Breast epithelium (tissue), 4 donors: ENCODE measurements around the gene FNDC3B. TPM values are rescaled to one million over a fixed set of nuclear protein-coding genes. Genes with fewer than 3 reads are reported as not detected.

Experiments
- DNase-seq, 2 donors: peaks; one replicate each; pipeline ENCODE4 v3.0.0-alpha.2; 2019; ENCODE audit warnings: low spot score in 2 of 2
- H3K27ac ChIP-seq, 2 donors: fragments of 200-600 bp; sonication (generic) in 1 of 2; one replicate each; pipeline ENCODE4 v1.5.1; 2016 to 2019; ENCODE audit warnings: mild to moderate bottlenecking in 1 of 2
- H3K27me3 ChIP-seq, 2 donors: fragments of 200-600 bp; sonication (generic) in 1 of 2; one replicate each; pipeline versions ENCODE4 v1.5.1 to v1.6.0; 2017 to 2019; ENCODE audit warnings: control low read depth in 1 of 2, mild to moderate bottlenecking in 1 of 2
- H3K36me3 ChIP-seq: fragments of 200-600 bp; one replicate; pipeline ENCODE4 v1.5.1; 2019
- H3K4me1 ChIP-seq, 2 donors: fragments of 200-600 bp; sonication (generic); one replicate each; pipeline ENCODE4 v1.5.1; 2016 to 2019; ENCODE audit warnings: control low read depth in 1 of 2
- H3K4me3 ChIP-seq, 3 donors: fragments of 200-600 bp; sonication (generic); 1 replicate in 2 of 3; 2 replicates in 1 of 3; pipeline ENCODE4 v1.5.1; 2016 to 2019; ENCODE audit warnings: mild to moderate bottlenecking in 3 of 3, moderate library complexity in 2 of 3
- H3K9me3 ChIP-seq, 2 donors: fragments of 200-600 bp; sonication (generic) in 1 of 2; one replicate each; pipeline ENCODE4 v1.5.1; 2016 to 2019; ENCODE audit warnings: control low read depth in 1 of 2
- CTCF ChIP-seq, 3 donors: fragments of 450-650 bp; IDR thresholded peaks; one replicate each; pipeline ENCODE4 v1.5.1; 2016 to 2017; ENCODE audit warnings: antibody characterized with exemption in 3 of 3, mild to moderate bottlenecking in 3 of 3, moderate library complexity in 3 of 3
- POLR2A ChIP-seq: fragments of 450-650 bp; IDR thresholded peaks from one replicate; pipeline ENCODE4 v1.6.1; 2016; ENCODE audit warnings: antibody characterized with exemption, mild to moderate bottlenecking, moderate library complexity
- POLR2AphosphoS5 ChIP-seq, 3 donors: sonication (generic); formaldehyde crosslinking; IDR thresholded peaks; one replicate each; pipeline ENCODE4 v1.6.1; 2017; ENCODE audit warnings: antibody characterized with exemption in 3 of 3
- intact Hi-C: fragments of 100-400 bp; cut with DNase I; formaldehyde crosslinking; loops from one replicate; pipeline ENCODE4 v1.15.1; 2023; ENCODE audit warnings: low total_unique reads
- total RNA-seq, 3 donors: library from RNA; depleted of rRNA; stranded (reverse); fragments of >200 nt; gene quantifications; one replicate each; pipeline ENCODE4 v1.1.0, GENCODE V29; 2016

The FNDC3B gene
- total RNA-seq, 3 donors from 2014 or later: 131 to 172 (median 149) TPM

GRCh38 chr3:172293093-172293492 is 253.7 kb downstream of the FNDC3B start:
- H3K36me3 ChIP-seq: no peaks in the 10 kb centered on the region
- H3K9me3 ChIP-seq: no peaks in the 10 kb centered on the region
- no peak for TF ChIP-seq POLR2AphosphoS5 (IDR thresholded peaks at IDR 0.05)
- TF ChIP-seq CTCF (IDR thresholded peaks at IDR 0.05): no peak
- no peak for TF ChIP-seq POLR2A
- no peaks in the 10 kb centered on the region for H3K4me1 ChIP-seq
- intact Hi-C loops: no loop called here
- no peak overlapping the region for H3K4me3 ChIP-seq
- DNase-seq: no peak
- H3K27me3 ChIP-seq: no peaks in the 10 kb centered on the region
- H3K27ac ChIP-seq: no peak overlapping the region

DNA sequence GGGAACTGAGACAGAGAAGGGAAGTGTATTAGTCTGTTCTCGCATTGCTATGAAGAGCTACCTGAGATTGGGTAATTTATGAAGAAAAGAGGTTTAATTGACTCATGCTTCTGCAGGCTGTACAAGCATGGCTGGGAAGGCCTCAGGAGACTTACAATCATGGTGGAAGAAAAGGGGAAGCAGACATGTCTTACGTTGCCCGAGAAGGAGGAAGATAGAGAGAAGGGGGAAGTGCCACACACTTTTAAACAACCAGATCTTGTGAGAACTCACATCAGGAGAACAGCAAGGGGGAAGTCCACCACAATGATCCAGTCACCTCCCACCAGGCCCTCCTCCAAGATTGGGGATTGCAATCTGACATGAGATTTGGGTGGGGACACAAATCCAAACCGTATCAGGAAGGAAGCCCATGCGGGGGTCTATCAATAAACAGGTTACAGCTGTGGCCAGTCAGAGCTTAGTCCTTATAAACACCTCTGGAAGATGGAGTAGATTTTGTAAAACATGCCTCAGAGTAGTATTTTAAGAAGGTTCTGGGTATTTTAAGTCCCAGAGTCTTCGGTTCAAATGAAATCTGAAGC is 254.9 kb downstream of the FNDC3B start:
- DNase-seq: no peak
- no peaks in the 10 kb centered on the region for H3K4me1 ChIP-seq
- H3K9me3 ChIP-seq: no peaks in the 10 kb centered on the region
- TF ChIP-seq POLR2AphosphoS5 (IDR thresholded peaks at IDR 0.05) (no peak), POLR2A (no peak), CTCF (IDR thresholded peaks at IDR 0.05) (no peak)
- intact Hi-C loops: no loop called here
- H3K36me3 ChIP-seq: no peaks in the 10 kb centered on the region
- no peaks in the 10 kb centered on the region for H3K27me3 ChIP-seq
- H3K27ac ChIP-seq: no peak overlapping the region
- no peak overlapping the region for H3K4me3 ChIP-seq

DNA sequence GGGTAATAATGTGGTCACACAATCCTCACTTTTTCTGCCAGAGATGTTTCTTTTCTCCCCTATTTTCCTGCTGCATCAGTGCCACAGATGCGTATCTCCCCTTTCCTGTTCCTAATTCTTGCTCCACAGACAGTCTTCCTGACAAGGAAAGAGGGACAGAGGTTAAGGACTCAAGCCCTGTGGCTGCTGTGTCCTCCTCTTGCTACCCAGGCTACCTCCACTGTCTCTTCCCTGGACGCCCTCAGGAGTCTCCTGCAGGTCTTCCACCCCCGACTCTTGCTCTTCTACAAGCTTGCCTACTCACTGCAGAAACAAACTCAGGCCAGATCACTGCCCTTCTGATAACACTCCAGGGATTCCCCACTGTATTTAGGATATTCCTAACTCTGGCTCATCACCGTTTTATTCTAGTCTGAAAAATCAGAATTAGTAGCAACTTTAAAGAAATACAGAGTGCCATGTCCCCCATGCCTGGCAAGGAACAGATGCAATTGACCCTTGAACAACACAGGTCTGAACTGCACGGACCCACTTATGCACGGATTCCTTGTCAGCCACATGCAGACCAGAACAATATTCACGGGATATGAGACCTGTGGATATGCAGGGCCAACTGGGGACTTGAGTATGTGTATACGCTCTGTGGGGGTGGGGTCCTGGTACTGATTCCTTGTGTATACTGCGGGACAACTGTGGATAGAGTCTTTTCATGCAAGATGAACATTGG is 257.0 kb downstream of the FNDC3B start:
- intact Hi-C loops: no loop called here
- H3K9me3 ChIP-seq: no peaks in the 10 kb centered on the region
- H3K27ac ChIP-seq: no peak overlapping the region
- DNase-seq: no peak
- no peaks in the 10 kb centered on the region for H3K36me3 ChIP-seq
- no peak overlapping the region for H3K4me3 ChIP-seq
- no peaks in the 10 kb centered on the region for H3K27me3 ChIP-seq
- TF ChIP-seq POLR2AphosphoS5 (IDR thresholded peaks at IDR 0.05) (no peak), POLR2A (no peak), CTCF (IDR thresholded peaks at IDR 0.05) (no peak)
- H3K4me1 ChIP-seq: no peaks in the 10 kb centered on the region

GRCh38 chr3:172296975-172297332 is 257.6 kb downstream of the FNDC3B start:
- H3K4me3 ChIP-seq: no peak overlapping the region
- no peaks in the 10 kb centered on the region for H3K36me3 ChIP-seq
- H3K9me3 ChIP-seq: no peaks in the 10 kb centered on the region
- TF ChIP-seq POLR2A: no peak
- TF ChIP-seq CTCF (IDR thresholded peaks at IDR 0.05): no peak
- no peak for TF ChIP-seq POLR2AphosphoS5 (IDR thresholded peaks at IDR 0.05)
- intact Hi-C loops: no loop called here
- no peak for DNase-seq
- no peaks in the 10 kb centered on the region for H3K27me3 ChIP-seq
- H3K27ac ChIP-seq: no peak overlapping the region
- no peaks in the 10 kb centered on the region for H3K4me1 ChIP-seq

DNA sequence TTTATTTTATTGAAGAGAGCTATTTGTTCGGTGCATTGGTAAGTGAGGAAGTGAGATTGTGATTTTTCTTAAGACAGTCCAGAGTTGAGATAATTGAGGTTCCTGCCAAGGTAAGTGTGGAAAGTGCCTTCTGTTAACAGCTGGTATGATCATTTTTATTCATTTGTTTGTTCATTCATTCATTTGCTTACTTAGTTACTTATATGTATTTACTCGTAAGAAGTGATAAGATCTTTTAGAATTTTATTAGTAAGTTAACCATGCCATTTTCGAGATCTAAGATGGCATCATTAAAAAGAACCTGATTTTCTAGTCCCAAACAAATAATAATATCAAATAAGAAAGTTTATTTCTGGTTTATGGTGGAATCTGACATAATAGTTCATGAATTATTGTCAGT is 258.9 kb downstream of the FNDC3B start:
- H3K36me3 ChIP-seq: no peaks in the 10 kb centered on the region
- H3K27me3 ChIP-seq: no peaks in the 10 kb centered on the region
- H3K27ac ChIP-seq: no peak overlapping the region
- H3K4me1 ChIP-seq: no peaks in the 10 kb centered on the region
- TF ChIP-seq POLR2AphosphoS5 (IDR thresholded peaks at IDR 0.05): no peak
- TF ChIP-seq CTCF (IDR thresholded peaks at IDR 0.05): no peak
- no peak for TF ChIP-seq POLR2A
- intact Hi-C loops: no loop called here
- no peak for DNase-seq
- H3K9me3 ChIP-seq: no peaks in the 10 kb centered on the region
- no peak overlapping the region for H3K4me3 ChIP-seq
